ENCODE results near the gene C1orf198.
A peak's percentile ranks its signal among the peaks of the same experiment; 100 is the strongest.

C1orf198 gene

DNA sequence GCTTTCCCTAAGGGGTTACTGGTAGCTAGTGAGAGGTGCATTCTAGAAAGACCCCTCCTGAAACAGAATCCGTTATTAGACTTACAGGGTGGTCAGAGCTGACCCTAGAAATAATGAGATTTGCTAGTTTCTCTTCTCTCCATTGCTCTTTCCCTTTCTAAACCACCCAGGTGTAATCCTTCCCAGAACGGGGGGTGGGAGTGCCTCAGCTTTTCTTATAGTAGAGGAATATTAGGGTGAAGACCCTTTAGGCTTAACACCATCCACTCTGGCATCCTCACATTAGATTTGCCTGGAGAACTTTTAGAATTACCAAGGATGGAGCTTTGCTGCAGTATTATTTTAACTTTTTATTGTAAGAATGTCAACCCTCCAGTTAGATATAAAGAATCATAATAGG is 71.7 kb downstream of the C1orf198 start:
- Mint-ChIP-seq H3K9me3 (no peaks in the 10 kb centered on the region), H3K4me3 (no peak overlapping the region), H3K36me3 (ENCODE audit: low read depth) (no peaks in the 10 kb centered on the region), H3K27me3 (ENCODE audit: low read depth) (peaks cover 14% of the 10 kb centered on the region), H3K27ac (no peak overlapping the region), H3K4me1 (peaks cover 24% of the 10 kb centered on the region)
- TF ChIP-seq CTCF (IDR thresholded peaks at IDR 0.05; ENCODE audit: unreplicated experiment in 3 of 3), result no peak

GRCh38 chr1:230794871-230795605 is 73.3 kb downstream of the C1orf198 start:
- H3K4me3 Mint-ChIP-seq, result no peak overlapping the region
- H3K4me1 Mint-ChIP-seq, result peaks cover 19% of the 10 kb centered on the region
- H3K27ac Mint-ChIP-seq, result peak overlapping the region in 1 of 3 experiments; percentile 41
- H3K36me3 Mint-ChIP-seq (ENCODE audit: low read depth), result no peaks in the 10 kb centered on the region
- H3K27me3 Mint-ChIP-seq (ENCODE audit: low read depth), result peaks cover 10% of the 10 kb centered on the region
- H3K9me3 Mint-ChIP-seq, result no peaks in the 10 kb centered on the region
- no peak for TF ChIP-seq CTCF (IDR thresholded peaks at IDR 0.05; ENCODE audit: unreplicated experiment in 3 of 3)

DNA sequence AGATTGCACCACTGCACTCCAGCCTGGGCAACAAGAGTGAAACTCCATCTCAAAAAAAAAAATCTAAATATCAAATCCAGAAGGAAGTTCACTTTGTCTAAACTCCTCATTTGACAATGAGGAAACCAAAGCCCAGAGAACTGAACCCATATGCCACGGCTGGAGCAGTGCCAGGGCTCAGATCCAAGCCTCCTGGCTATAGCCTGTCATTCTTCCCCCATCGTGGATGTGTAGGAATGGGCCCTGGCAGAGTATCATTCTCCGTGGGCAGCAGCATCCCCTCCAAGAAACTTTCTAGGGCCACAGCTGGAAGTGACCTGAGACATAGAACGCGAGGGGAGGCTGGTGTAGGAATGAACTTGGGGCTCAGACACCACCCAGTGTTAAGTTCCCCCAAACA is 73.9 kb downstream of the C1orf198 start:
- Mint-ChIP-seq H3K4me3 (no peak overlapping the region), H3K4me1 (peaks cover 19% of the 10 kb centered on the region), H3K27me3 (ENCODE audit: low read depth) (peaks cover 8% of the 10 kb centered on the region), H3K9me3 (no peaks in the 10 kb centered on the region), H3K36me3 (ENCODE audit: low read depth) (no peaks in the 10 kb centered on the region), H3K27ac (no peak overlapping the region)
- TF ChIP-seq CTCF (IDR thresholded peaks at IDR 0.05; ENCODE audit: unreplicated experiment in 3 of 3), result no peak

GRCh38 chr1:230793463-230793745 is 74.9 kb downstream of the C1orf198 start:
- H3K27ac Mint-ChIP-seq, result peak overlapping the region in 1 of 3 experiments; percentile 46
- H3K4me1 Mint-ChIP-seq, result peaks cover 17% of the 10 kb centered on the region
- H3K9me3 Mint-ChIP-seq, result no peaks in the 10 kb centered on the region
- no peaks in the 10 kb centered on the region for H3K36me3 Mint-ChIP-seq (ENCODE audit: low read depth)
- H3K4me3 Mint-ChIP-seq, result no peak overlapping the region
- no peak for TF ChIP-seq CTCF (IDR thresholded peaks at IDR 0.05; ENCODE audit: unreplicated experiment in 3 of 3)
- H3K27me3 Mint-ChIP-seq (ENCODE audit: low read depth), result peaks cover 8% of the 10 kb centered on the region

GRCh38 chr1:230792691-230793462 is 75.4 kb downstream of the C1orf198 start:
- no peak for TF ChIP-seq CTCF (IDR thresholded peaks at IDR 0.05; ENCODE audit: unreplicated experiment in 3 of 3)
- H3K9me3 Mint-ChIP-seq, result no peaks in the 10 kb centered on the region
- H3K4me3 Mint-ChIP-seq, result no peak overlapping the region
- peaks cover 7% of the 10 kb centered on the region for H3K27me3 Mint-ChIP-seq (ENCODE audit: low read depth)
- peak overlapping the region in 1 of 3 experiments; percentile 46 for H3K27ac Mint-ChIP-seq
- no peaks in the 10 kb centered on the region for H3K36me3 Mint-ChIP-seq (ENCODE audit: low read depth)
- H3K4me1 Mint-ChIP-seq, result peaks cover 12% of the 10 kb centered on the region

Data from nephron (organoid).